Glutamatergic neuron (in vitro differentiated cells): ENCODE results near the gene NFKBIA. TPM values are rescaled to one million over a fixed set of nuclear protein-coding genes. Genes with fewer than 3 reads are reported as not detected.
"Not testable (repeated sequence)": the region's sequence is repeated elsewhere in the genome, so short reads cannot be mapped to it uniquely, and the experiment has no call there.

Source experiments
- DNase-seq: peaks from one replicate; pipeline ENCODE4 v3.0.0; 2022
- H3K27ac Mint-ChIP-seq: one replicate; pipeline ENCODE4 v1.8.0; 2020; ENCODE audit warnings: mild to moderate bottlenecking, mixed read lengths, inconsistent platforms; ENCODE audit not compliant: unreplicated experiment
- H3K27me3 Mint-ChIP-seq: one replicate; pipeline ENCODE4 v1.8.0; 2020; ENCODE audit warnings: mild to moderate bottlenecking, moderate library complexity, mixed read lengths, inconsistent platforms; ENCODE audit not compliant: unreplicated experiment
- H3K36me3 Mint-ChIP-seq: one replicate; pipeline ENCODE4 v1.8.0; 2020; ENCODE audit warnings: mild to moderate bottlenecking, mixed read lengths, inconsistent platforms; ENCODE audit not compliant: unreplicated experiment
- H3K4me1 Mint-ChIP-seq: one replicate; pipeline ENCODE4 v1.8.0; 2020; ENCODE audit warnings: mild to moderate bottlenecking, low read depth, mixed read lengths, inconsistent platforms; ENCODE audit not compliant: unreplicated experiment
- H3K4me3 Mint-ChIP-seq: one replicate; pipeline ENCODE4 v1.8.0; 2020; ENCODE audit warnings: mild to moderate bottlenecking, mixed read lengths, inconsistent platforms; ENCODE audit not compliant: unreplicated experiment
- H3K9me3 Mint-ChIP-seq: one replicate; pipeline ENCODE4 v1.8.0; 2020; ENCODE audit warnings: mild to moderate bottlenecking, moderate library complexity, mixed read lengths, inconsistent platforms; ENCODE audit not compliant: unreplicated experiment
- total RNA-seq: library from RNA; stranded (reverse); fragmentation: NEBNext Ultra II Directional; extraction: Animal tissue kit (Norgen Biotek cat#: 25700); gene quantifications from one replicate; pipeline ENCODE4 v1.2.1, GENCODE V29; 2021; ENCODE audit not compliant: unreplicated experiment
- TF ChIP-seq, protein P1 (sequence below): fragments of 200-600 bp; sonication (generic); IDR thresholded peaks from one replicate; pipeline ENCODE4 v1.5.0; 2021; ENCODE audit not compliant: partially characterized antibody, unreplicated experiment

The NFKBIA gene
- total RNA-seq, 1 donor from 2014 or later: 20.1 TPM

DNA sequence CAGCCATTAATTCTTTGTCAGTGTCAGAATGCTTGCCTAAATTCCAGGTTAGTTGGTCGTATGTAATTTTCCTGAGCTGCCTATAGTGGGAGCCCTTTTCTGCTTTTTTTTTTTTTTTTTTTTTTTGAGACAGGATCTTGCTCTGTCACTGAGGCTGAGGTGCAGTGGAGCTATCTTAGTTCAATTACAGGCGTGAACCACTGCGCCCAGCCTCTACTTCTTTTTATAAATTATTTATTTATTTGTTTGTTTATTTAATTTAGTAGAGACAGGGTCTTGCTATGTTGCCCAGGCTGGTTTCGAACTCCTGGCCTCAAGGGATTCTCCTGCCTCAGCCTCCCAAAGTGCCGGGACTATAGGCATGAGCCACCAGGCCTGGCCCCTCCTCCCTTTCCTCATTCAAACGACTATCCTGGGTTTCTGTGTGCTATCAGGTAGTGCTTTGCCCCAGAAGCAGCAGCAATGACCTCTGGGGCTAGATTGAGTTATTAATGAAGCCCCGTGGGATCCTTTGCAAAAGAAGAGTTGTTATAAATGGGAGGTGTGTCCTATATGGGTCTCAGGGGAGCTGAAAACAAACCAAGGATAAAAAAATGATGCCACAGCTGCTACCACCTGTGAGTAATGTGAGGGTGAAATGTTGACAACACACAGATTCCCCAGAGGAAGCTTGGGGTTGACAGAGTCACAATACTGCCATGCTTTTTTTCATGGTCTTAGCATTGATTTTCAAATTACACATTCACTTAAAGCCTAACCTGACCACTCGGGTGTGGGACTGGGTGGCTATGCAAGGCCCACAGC is 34.6 kb upstream of the NFKBIA start:
- no peak for DNase-seq

GRCh38 chr14:35438492-35438891 is 33.9 kb upstream of the NFKBIA start:
- H3K27me3 Mint-ChIP-seq, H3K36me3 Mint-ChIP-seq, DNase-seq, H3K4me3 Mint-ChIP-seq, H3K9me3 Mint-ChIP-seq, H3K27ac Mint-ChIP-seq, H3K4me1 Mint-ChIP-seq: not testable (repeated sequence)

More for the DNA sequence above, 34.6 kb upstream of the NFKBIA start:
- TF ChIP-seq, protein P1, sequence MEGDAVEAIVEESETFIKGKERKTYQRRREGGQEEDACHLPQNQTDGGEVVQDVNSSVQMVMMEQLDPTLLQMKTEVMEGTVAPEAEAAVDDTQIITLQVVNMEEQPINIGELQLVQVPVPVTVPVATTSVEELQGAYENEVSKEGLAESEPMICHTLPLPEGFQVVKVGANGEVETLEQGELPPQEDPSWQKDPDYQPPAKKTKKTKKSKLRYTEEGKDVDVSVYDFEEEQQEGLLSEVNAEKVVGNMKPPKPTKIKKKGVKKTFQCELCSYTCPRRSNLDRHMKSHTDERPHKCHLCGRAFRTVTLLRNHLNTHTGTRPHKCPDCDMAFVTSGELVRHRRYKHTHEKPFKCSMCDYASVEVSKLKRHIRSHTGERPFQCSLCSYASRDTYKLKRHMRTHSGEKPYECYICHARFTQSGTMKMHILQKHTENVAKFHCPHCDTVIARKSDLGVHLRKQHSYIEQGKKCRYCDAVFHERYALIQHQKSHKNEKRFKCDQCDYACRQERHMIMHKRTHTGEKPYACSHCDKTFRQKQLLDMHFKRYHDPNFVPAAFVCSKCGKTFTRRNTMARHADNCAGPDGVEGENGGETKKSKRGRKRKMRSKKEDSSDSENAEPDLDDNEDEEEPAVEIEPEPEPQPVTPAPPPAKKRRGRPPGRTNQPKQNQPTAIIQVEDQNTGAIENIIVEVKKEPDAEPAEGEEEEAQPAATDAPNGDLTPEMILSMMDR: peak; percentile 68
- H3K9me3 Mint-ChIP-seq: peaks cover 6% of the 10 kb centered on the region
- H3K4me1 Mint-ChIP-seq: peaks cover 2% of the 10 kb centered on the region
- no peaks in the 10 kb centered on the region for H3K36me3 Mint-ChIP-seq
- no peaks in the 10 kb centered on the region for H3K27me3 Mint-ChIP-seq
- H3K4me3 Mint-ChIP-seq: peak overlapping the region; percentile 25
- no peak overlapping the region for H3K27ac Mint-ChIP-seq

DNA sequence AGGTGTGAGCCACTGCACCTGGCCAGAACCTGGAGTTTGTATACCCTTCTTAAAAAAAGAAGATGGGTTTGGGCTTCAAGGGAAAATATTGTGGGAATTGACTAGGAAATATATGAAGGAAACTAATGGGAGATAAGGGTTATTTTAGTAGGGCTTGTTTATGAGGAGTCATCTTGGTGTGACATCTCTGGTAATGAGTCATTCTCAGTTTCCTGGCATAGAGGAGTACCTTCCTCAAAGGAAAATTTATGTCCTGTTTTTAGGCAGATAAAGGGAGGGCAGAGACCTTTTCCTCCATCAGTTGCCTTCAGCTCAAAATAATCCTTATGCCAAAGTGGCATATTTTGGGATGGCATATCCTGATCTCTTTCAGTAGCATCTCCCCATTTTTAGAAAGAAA is 30.6 kb upstream of the NFKBIA start:
- Mint-ChIP-seq H3K27me3 (no peaks in the 10 kb centered on the region), H3K4me1 (peaks cover 2% of the 10 kb centered on the region), H3K9me3 (peaks cover 6% of the 10 kb centered on the region), H3K4me3 (no peak overlapping the region), H3K36me3 (no peaks in the 10 kb centered on the region), H3K27ac (no peak overlapping the region)
- no peak for DNase-seq
- TF ChIP-seq, protein P1: no peak

DNA sequence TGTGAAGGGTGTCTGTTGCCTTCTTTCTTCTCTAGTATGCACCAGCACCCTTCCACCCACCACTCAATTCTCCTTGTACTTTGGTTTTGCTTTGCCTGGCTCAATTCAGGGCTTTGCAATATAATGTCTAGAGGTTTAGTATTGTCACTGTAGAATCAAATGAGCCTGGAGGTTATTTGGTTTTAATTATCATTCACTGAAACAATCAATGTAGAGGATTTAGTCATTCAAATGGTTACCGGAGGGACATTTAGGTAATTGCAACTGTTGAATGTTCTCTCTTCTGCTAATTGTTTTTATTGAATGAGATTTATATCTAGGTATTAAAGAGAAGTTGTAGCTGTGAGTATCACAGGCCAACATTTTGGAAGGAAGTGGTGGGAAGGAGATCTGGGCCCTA is 29.3 kb upstream of the NFKBIA start:
- TF ChIP-seq, protein P1: no peak
- Mint-ChIP-seq H3K4me3 (no peak overlapping the region), H3K27me3 (no peaks in the 10 kb centered on the region), H3K4me1 (no peaks in the 10 kb centered on the region), H3K9me3 (no peaks in the 10 kb centered on the region), H3K36me3 (no peaks in the 10 kb centered on the region), H3K27ac (no peak overlapping the region)
- DNase-seq: no peak

DNA sequence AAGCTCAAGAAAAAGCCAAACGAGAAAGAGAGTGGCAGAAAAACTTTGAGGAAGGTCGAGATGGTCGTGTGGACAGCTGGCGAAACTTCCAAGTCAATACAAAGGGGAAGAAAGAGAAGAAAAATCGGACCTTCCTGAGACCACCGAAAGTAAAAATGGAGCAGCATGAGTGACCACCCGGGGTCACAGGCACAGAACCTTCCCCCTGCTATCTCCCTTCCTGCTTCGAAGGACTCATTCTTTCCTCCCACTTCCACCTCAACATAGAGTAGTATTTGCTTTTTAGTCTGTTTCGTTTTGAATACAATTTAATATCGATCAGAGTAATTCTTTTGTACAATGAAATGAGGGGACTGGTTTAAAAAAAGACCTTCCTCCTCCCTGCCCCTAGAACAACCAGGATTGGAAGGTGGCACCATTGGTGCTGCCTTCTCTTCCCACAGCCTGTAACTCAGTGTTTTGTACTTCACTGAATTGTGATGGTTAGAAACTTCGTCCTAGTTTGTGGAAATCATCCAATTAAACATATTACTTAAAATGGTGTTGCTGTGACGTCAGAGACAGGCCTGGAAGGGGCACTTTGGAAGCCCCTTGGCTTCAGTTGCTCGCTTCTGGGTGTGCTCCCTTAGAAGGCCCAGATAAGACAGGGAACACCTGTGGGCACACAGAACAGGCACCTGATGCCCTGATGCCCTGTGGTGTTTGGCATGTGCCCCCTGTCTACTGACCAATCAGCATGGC is 26.1 kb upstream of the NFKBIA start:
- Mint-ChIP-seq H3K36me3 (no peaks in the 10 kb centered on the region), H3K4me1 (no peaks in the 10 kb centered on the region)

More for the DNA sequence above, 26.1 kb upstream of the NFKBIA start:
- TF ChIP-seq, protein P1: no peak
- H3K27ac Mint-ChIP-seq: no peak overlapping the region
- no peak for DNase-seq
- no peaks in the 10 kb centered on the region for H3K27me3 Mint-ChIP-seq
- H3K9me3 Mint-ChIP-seq: no peaks in the 10 kb centered on the region
- no peak overlapping the region for H3K4me3 Mint-ChIP-seq
